Gastroesophageal sphincter (tissue), 3 donors: Measurements from ENCODE around the gene TAF13.

Experiments used
- CTCF ChIP-seq, 4 experiments: fragments of 200-600 bp in 2 of 4; fragments of 450-650 bp in 2 of 4; sonication (generic) in 1 of 4; IDR thresholded peaks; one replicate each; pipeline ENCODE4 v1.5.1; 2017 to 2019; ENCODE audit warnings: antibody characterized with exemption in 4 of 4, mild to moderate bottlenecking in 2 of 4, moderate library complexity in 2 of 4
- EP300 ChIP-seq: sonication (generic); formaldehyde crosslinking; IDR thresholded peaks from one replicate; pipeline ENCODE4 v1.6.1; 2017; ENCODE audit warnings: antibody characterized with exemption, mild to moderate bottlenecking
- POLR2A ChIP-seq, 2 donors: fragments of 450-650 bp; IDR thresholded peaks; one replicate each; pipeline ENCODE4 v1.6.1; 2017; ENCODE audit warnings: antibody characterized with exemption in 2 of 2, mild to moderate bottlenecking in 2 of 2, moderate library complexity in 1 of 2
- POLR2AphosphoS5 ChIP-seq: sonication (generic); formaldehyde crosslinking; IDR thresholded peaks from one replicate; pipeline ENCODE4 v1.6.1; 2017; ENCODE audit warnings: antibody characterized with exemption

GRCh38 chr1:109050228-109050995 lies 25.4 kb downstream of the TAF13 start:
- no peak for TF ChIP-seq POLR2AphosphoS5
- no peak for TF ChIP-seq POLR2A (IDR thresholded peaks at IDR 0.05)
- TF ChIP-seq CTCF (IDR thresholded peaks at IDR 0.05), result no peak
- TF ChIP-seq EP300, result no peak
